ENCODE measurements around the gene TMED4.

GRCh38 chr7:44583146-44583865 is 1.3 kb upstream of the TMED4 start:
- TF ChIP-seq CTCF (IDR thresholded peaks at IDR 0.05), result no peak
- TF ChIP-seq POLR2A (IDR thresholded peaks at IDR 0.05), result no peak
- TF ChIP-seq EP300 (IDR thresholded peaks at IDR 0.05), result no peak
